Measurements from ENCODE around the gene ATF7.

ATF7 gene

GRCh38 chr12:53561590-53561953 lies 64.6 kb downstream of the ATF7 start (continued):
- peak; percentile 52; the same call in 1 of the 2 replicates for TF ChIP-seq INSM2 (tag by site-specific recombination; IDR thresholded peaks at IDR 0.05)
- no peak for TF ChIP-seq KLF9 (tag by site-specific recombination; IDR thresholded peaks at IDR 0.05; ENCODE audit: low read depth)
- TF ChIP-seq MYNN (tag by site-specific recombination; IDR thresholded peaks at IDR 0.05; ENCODE audit: borderline replicate concordance): peak; percentile 69; the same call in 1 of the 2 replicates
- TF ChIP-seq ZNF366 (tag by site-specific recombination; conservative IDR thresholded peaks at IDR 0.05): peak; percentile 36
- TF ChIP-seq PRDM1 (tag by site-specific recombination; IDR thresholded peaks at IDR 0.05): peak; percentile 61; the same call in 1 of the 2 replicates
- TF ChIP-seq ZEB2 (tag by site-specific recombination; IDR thresholded peaks at IDR 0.05): 0 out of 2 replicates have a peak, but pooled peaks have one; percentile 31

GRCh38 chr12:53560912-53561589 lies 65.1 kb downstream of the ATF7 start:
- H3K4me1 ChIP-seq (ENCODE audit: control insufficient read depth, insufficient read depth, low read length): 0 out of 2 replicates have a peak, but pooled peaks cover 2% of the 10 kb centered on the region
- H3K36me3 ChIP-seq (ENCODE audit: control insufficient read depth in 2 of 2, insufficient read depth in 1 of 2, low read length in 2 of 2): no peaks in the 10 kb centered on the region
- CTCF ChIA-PET: interaction anchor here (0.7 to 1.2 kb wide), 2 partner anchors 10 to 118 kb away, joined by 4 read pairs; no protein-coding TSS in a partner anchor
- no peaks in the 10 kb centered on the region for H3K9me3 ChIP-seq (ENCODE audit: control insufficient read depth, insufficient read depth, low read depth, low read length)
- H3K27ac ChIP-seq (ENCODE audit: extremely low read depth, low read depth, low read length): no peak overlapping the region
- H3K4me3 ChIP-seq (ENCODE audit: low read depth, low read length): no peak overlapping the region
- TF ChIP-seq ZNF10 (tag by site-specific recombination; IDR thresholded peaks at IDR 0.05) (0 out of 2 replicates have a peak, but pooled peaks have one; percentile 17), ZNF133 (tag by site-specific recombination; IDR thresholded peaks at IDR 0.05) (no peak)
- POLR2A ChIA-PET: no interaction called here

GRCh38 chr12:53560351-53560750 lies 65.8 kb downstream of the ATF7 start:
- no peak overlapping the region for H3K4me3 ChIP-seq (ENCODE audit: low read depth, low read length)
- H3K27ac ChIP-seq (ENCODE audit: extremely low read depth, low read depth, low read length): no peak overlapping the region
- POLR2A ChIA-PET: no interaction called here
- CTCF ChIA-PET: interaction anchor here (0.6 to 0.9 kb wide), 2 partner anchors 10 to 19 kb away, joined by 3 read pairs; no protein-coding TSS in a partner anchor
- no peaks in the 10 kb centered on the region; a peak in 1 of 3 replicates for H3K36me3 ChIP-seq (ENCODE audit: control insufficient read depth in 2 of 2, insufficient read depth in 1 of 2, low read length in 2 of 2)
- H3K9me3 ChIP-seq (ENCODE audit: control insufficient read depth, insufficient read depth, low read depth, low read length): no peaks in the 10 kb centered on the region
- 0 out of 2 replicates have a peak, but pooled peaks cover 2% of the 10 kb centered on the region for H3K4me1 ChIP-seq (ENCODE audit: control insufficient read depth, insufficient read depth, low read length)
- no peak for TF ChIP-seq ZBTB21 (tag by site-specific recombination; IDR thresholded peaks at IDR 0.05)
- no peak for TF ChIP-seq ZBTB10 (tag by site-specific recombination; IDR thresholded peaks at IDR 0.05)
- TF ChIP-seq BCL6B (tag by site-specific recombination; IDR thresholded peaks at IDR 0.05): no peak
- no peak for TF ChIP-seq ZNF692 (tag by site-specific recombination; IDR thresholded peaks at IDR 0.05)
- TF ChIP-seq ZNF768 (tag by site-specific recombination; IDR thresholded peaks at IDR 0.05): no peak
- no peak for TF ChIP-seq ZNF664 (tag by site-specific recombination; IDR thresholded peaks at IDR 0.05)
- TF ChIP-seq HOXC10 (CRISPR knock-in tag; IDR thresholded peaks at IDR 0.05): no peak
- no peak for TF ChIP-seq ZBTB8A (tag by site-specific recombination; IDR thresholded peaks at IDR 0.05)
- TF ChIP-seq ZNF670 (tag by site-specific recombination; IDR thresholded peaks at IDR 0.05; ENCODE audit: low read depth): no peak
- TF ChIP-seq ZNF501 (tag by site-specific recombination; IDR thresholded peaks at IDR 0.05): no peak
- no peak for TF ChIP-seq ZNF214 (tag by site-specific recombination; IDR thresholded peaks at IDR 0.05; ENCODE audit: borderline replicate concordance)
- TF ChIP-seq PRDM10 (tag by site-specific recombination; IDR thresholded peaks at IDR 0.05): no peak

All from HEK293 (cell line).